ENCODE data around the gene TMCC1. TPM values are rescaled to one million over a fixed set of nuclear protein-coding genes. Genes with fewer than 3 reads are reported as not detected.
"Not testable (repeated sequence)": the region's sequence is repeated elsewhere in the genome, so short reads cannot be mapped to it uniquely, and the experiment has no call there.

The TMCC1 gene
- polyA plus RNA-seq, 5 donors, result 22.1 to 28.1 (median 26.2) TPM

DNA sequence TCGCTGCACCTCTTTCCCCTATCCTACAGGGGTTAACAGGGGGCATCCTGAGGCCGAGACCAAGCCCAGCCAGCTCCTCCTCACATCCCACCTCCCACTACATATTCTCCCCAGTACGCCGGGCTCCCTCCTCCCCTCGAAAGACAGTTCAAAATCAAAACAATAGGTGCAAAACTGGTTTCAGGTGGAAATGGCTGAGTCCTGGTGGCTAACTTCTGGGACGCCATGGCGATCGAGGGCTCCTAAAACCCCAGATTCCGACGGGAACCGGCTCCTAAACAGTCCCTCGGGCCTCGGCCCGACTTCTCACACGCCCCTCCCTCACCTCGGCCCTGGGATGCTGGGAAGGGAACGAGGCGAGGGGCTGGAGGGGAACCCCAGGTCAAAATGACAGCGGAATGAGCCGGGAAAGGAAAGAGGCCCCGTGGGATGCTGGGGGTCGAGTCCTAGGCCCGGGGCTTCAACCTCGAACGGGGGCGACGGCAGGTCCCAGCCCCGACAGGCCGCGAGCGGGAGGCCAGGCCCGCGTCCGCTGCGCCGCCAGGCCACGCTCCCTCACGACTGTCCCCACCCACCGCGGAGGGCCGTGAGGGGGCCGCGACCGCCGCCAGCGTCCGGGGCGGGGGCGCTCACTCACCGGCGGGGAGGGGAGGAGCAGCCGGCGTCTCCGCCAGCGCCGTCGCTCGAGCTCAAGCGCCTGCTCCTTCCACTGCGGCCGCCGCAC, 492 bp downstream of the TMCC1 start:
- peak; percentile 45 to 73 for DNase-seq

DNA sequence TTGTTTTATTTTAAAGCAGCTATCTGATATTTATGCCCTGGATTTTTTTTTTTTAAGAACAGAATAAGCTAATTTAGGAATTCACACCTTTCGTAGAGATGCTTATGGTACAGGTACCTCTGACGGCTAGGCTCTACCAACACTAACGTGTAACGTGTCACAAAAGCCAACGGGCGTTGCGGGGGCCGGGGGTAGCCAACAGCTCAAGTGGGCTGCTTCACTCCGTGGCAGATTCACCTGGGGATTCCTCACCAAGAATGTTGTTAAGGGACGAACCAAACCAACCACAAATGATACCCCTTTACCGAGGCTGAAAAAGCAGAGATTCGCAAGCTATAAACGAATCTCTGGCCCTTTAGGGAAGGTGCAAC, 1.0 kb downstream of the TMCC1 start:
- no peak for DNase-seq

DNA sequence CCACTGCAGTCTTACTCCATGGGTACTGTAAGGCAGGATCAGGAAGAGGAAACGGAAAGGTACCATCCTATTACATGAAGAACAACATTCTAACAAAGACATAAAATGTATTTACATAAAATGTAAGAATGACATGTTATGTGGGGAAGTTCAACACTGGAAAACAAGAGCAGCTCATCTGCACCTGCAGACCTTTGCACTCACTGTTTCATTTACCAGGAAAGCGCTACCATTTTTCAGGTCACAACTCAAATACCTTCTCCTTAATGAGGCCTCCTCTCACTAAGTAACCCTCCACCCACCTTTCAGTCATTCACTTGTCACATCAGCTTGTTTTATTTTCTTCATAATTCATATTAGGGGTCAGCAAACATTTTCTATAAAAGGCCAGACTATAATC, 2.6 kb downstream of the TMCC1 start:
- DNase-seq, result no peak

DNA sequence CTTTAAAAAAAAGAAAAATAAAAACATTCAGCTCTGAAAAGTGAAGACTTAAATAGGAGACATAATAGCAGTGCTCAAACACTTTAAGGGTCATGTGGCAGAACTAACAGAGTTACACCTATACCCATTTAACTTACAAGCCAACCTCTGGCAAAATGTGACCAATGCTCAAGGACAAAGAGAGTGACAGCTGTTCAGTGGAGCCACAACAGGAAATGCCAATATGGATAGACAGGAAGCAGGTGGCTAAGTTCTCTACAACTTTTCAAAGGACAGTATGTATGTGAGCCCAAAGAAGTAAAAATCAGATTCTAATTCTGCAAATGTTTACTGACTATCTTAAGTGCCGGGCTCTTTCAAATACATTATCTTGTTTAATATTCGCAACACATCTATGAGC, 3.4 kb downstream of the TMCC1 start:
- peak in 1 of 2 donors; percentile 15 for DNase-seq

DNA sequence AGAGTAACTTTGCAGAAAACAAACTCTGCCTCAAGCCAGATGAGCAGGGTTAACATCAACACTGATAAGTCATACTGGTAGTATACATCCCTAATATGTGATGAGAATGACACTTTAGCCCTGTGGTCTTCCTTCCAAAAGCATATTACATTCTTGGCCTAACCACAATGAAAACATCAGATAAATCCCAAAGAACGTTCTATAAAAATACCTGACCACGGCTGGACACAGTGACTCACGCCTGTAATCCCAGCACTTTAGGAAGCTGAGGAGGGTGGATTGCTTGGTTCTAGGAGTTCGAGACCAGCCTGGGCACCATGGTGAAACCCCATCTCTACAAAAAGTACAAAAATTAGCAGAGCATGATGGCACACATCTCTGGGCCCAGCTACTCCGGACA, 4.7 kb downstream of the TMCC1 start:
- DNase-seq, result no peak

DNA sequence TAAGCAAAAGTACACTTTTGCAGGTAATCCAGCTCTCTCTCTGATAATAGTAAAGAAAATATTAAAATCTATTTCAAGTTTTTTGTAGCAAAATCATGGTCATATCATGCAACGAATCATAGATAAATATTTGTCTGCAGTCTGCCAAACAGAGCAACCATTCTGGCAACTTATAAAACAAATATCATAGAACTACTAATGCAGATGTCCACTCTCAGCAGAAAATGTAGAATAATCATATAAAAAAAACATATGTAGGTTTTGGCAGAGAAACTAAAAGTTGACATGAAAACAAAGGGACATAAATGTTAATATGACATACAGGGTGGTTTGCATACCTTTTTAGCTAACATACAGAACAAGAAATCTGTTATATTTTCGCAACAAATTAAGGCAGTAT, 12.2 kb downstream of the TMCC1 start:
- DNase-seq, result no peak

DNA sequence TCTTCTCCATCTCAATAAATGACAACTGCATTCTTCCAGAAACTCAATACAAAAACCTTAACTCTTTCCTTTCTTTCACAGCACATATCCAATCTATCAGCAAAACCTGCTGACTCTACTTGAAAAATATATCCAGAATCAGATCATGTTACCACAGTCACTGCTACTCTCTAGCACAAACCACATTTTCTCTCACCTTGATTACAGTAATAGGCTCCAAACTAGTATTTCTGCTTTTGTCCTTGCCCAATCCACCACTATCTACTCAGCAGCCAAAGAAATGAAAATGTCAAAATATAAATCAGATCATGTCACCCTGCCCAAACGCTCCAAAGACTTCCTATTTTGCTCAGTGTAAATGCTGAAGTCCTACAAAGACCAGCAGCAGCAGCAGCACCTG, 15.2 kb downstream of the TMCC1 start:
- DNase-seq, result no peak

DNA sequence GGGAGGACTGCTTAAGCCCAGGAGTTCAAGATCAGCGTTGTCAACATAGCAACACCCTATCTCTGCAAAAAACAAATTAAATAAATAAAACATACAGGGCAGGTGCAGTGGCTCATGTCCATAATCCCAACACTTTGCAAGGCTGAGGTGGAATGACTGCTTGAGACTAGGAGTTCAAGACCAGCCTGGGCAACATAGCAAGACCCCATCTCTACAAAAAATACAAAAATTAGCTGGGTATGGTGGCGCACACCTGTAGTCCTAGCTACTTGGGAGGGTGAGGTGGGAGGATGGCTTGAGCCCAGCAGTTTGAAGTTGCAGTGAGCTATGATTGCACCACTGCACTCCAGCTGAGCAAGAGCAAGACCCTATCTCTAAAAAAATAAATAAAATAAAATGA, 19.0 kb downstream of the TMCC1 start:
- not testable (repeated sequence) for DNase-seq

DNA sequence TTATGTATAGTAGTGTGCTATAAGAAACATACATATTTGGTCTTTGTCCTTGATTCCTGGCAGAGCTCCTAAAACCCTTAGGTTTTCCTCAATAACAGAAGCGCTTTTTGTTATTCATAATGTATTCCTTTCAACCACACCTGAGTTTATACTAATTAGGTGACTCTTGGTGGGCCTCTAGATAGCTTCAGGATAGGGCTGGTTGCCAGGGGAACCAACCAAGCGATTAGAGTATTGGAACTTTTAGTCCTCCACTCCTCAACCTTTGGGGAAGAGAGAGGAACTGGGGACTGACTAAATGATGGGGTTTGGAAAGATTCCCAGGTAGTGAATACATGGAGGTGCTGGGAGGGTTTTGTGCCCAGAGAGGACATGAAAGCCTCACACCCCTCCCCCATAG, 24.6 kb downstream of the TMCC1 start:
- no peak for DNase-seq

DNA sequence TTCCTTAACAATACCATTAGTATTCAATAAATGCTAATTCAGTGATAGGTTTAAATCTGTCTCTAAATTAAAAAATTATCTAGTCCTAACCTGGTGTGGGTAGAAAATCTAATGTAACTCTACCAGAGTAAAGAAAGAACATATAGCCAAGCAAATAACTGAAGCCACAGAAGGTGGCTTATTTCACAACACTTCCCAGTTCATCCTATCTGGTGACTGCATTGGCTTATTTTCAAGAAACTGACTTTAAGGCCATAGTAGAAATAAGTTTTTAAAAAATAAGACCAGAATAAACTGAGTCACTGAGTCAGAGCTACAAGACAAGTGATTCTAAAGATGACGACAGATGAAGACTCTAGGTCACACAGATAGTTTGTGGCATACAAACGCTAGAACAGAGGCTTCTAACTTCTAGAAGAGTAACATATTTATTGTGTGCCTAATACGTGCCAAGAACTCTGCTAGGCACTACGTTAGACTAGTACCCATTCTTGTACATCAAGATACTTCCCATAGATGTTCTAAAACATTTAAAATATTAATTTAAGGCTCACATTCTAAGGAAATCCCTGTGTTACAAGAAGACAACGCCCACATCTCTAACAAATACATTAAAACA, 25.9 kb downstream of the TMCC1 start:
- no peak for DNase-seq

DNA sequence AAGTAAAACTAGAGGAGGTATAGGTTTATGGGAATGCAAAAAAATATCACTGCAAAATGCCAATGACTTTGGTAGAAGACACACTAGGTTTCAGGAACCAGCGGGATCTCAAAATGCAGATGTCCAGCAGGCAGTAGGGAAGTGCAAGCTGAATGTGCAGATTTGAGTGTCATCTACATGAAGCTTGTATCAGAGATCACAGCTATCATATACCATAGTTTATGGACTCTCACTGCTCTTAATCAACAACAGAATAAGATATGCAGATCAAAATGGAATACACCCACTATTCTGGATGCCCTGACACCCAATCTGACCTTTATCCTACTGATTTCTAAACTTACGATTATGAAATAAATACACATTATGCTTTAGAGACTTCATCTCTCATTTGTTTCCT, 27.7 kb downstream of the TMCC1 start:
- DNase-seq, result no peak

DNA sequence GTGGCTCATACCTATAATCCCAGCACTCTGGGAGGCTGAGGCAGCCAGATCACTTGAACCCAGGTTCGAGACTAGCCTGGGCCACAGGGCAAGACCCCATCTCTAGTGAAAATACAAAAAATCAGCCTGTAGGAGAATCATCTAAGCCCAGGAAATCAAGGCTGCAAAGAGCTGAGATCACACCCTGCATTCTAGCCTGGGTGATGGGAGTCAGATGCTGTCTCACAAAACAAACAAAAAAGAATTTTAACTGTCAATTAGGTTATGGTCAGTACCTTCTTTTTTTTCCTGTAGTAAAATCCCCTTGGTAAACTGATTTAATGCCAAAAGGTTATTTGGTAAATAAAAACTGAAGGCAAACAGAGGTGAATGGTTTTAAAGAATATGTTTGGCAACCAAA, 29.0 kb downstream of the TMCC1 start:
- DNase-seq, result no peak

DNA sequence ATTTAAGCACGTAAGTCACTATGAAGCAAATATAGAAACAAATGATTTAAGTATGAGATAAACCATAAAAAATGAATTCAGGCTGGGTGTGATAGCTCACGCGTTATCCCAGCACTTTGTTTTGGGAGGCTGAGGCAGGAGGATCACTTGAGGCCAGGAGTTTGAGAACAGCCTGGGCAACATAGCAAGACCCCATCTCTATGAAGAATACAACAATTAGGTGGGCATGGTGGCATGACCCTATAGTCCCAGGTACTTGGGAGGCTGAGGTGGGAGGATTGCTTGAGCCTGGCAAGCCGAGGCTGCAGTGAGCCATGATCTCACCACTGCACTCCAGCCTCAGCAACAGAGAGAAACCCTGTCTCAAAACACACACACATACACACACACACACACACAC, 34.2 kb downstream of the TMCC1 start:
- no peak for DNase-seq

DNA sequence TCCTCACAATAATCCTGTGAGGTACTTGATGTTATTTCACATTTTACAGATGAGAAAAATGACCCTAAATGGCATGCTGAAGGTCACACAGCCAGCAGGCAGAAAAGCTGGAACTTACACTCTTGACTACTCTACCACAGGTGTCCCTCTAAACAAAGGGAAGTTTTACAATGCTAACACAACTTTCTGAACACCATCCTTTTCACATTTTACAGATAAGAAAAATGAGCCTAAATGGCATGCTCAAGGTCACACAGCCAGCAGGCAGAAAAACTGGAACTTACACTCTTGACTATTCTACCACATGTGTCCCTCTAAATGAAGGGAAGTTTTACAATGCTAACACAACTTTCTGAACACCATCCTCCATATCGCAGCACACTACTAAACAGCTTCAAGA, 35.6 kb downstream of the TMCC1 start:
- no peak for DNase-seq

DNA sequence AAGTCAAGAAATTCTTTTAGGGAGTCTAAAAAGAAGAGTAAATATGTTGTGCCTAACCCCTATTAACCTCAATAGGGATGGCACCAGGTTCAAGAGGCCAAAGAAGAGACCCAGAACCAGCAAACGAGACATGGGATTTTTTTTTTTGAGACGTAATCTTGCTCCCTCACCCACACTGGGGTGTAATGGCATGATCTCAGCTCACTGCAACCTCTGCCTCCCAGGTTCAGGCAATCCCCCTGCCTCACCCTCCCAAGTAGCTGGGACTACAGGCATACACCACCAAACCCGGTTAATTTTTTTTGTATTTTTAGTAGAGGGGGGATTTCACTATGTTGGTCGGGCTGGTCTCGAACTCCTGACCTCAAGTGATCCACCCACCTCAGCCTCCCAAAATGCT, 36.7 kb downstream of the TMCC1 start:
- not testable (repeated sequence) for DNase-seq

DNA sequence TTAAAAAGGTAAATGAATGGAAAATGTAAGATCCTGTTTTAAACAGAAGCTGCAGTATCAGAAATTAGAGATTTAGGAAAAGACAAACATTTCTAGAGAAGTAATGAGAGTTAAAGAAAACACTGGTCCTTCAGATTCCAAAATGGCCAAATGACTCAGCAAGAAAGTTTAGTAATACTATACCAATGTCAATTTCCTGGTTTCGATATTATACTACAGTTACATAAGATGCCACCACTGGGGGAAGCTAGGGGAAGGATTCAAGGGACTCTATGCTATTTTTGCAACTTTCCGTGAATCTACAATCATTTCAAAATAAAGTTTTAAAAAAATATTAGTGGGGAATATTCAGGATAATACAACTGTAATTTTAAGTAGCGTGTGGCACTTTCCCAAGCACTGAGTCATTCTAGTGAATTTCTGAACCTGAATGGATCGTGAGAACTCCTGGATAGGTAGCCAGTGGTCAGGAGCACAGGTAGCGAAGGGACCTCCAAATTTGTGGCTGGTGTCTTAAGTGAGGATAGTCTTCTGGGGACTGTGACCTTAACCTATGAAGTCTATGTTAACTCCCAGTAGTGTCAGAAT, 37.6 kb downstream of the TMCC1 start:
- no peak for DNase-seq

DNA sequence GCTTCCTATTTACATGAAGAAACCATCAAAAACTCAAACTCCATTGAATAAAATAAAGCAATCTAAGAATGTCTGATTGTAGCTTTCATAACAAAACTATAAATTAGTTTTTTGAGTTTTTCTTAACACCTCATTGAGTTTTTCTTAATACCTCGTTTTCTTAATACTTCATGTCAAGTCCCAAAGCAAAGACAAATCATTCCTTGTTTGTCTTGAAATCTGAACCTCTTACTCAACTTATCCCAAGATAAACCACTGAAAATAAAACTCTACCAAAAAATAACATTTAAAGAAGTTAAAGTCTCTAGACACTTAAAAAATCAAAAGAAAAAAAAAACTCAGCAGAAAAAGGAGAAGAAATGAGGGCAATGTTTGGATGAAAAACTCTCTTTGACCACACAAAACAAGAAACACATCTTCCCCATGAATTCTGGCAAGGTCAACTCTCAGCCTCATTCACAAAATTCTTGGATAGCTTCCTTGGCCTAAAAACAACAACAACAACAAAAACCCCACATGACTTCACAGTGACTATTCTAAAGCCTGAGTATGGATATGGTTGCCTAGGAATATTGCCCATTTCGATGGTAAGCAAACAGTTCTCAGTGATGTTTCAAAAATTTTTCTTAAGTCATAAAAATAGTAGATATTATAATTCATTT, 38.2 kb downstream of the TMCC1 start:
- DNase-seq, result peak; percentile 17 to 48

DNA sequence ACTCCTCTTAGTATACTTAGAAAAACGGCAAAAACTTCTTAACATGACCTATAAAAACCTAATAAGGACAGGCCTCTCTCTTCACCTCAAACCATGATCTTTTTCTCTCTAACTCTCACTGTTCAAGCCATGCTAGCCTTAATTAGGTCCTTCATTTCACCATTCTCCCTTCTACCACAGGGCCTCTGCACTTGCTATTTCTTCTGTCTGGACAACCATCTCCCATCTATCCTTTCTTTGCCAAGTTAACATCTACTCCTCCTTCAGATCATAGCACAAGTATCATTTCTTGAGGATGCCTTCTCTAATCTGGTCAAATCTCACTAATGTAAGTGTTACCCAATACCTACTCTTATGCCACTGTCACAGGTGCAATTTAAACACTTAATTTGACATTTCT, 39.1 kb downstream of the TMCC1 start:
- DNase-seq, result no peak

DNA sequence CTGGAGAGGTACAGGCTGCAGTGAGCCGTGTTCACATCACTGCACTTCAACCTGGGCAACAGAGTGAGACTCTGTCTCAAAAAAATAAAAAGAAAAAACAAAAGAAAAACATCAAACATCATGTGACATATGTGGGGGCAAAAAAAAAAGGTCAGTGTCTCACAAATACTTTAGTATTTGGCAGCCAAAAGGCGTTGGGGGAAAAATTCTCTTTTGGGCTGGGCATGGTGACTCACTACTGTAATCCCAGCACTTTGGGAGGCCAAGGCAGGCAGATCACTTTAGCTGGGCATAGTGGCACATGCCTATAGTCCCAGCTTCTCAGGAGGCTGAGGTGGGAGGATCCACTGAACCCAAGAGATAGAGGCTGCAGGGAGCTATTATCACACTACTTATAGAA, 47.6 kb downstream of the TMCC1 start:
- no peak for DNase-seq

DNA sequence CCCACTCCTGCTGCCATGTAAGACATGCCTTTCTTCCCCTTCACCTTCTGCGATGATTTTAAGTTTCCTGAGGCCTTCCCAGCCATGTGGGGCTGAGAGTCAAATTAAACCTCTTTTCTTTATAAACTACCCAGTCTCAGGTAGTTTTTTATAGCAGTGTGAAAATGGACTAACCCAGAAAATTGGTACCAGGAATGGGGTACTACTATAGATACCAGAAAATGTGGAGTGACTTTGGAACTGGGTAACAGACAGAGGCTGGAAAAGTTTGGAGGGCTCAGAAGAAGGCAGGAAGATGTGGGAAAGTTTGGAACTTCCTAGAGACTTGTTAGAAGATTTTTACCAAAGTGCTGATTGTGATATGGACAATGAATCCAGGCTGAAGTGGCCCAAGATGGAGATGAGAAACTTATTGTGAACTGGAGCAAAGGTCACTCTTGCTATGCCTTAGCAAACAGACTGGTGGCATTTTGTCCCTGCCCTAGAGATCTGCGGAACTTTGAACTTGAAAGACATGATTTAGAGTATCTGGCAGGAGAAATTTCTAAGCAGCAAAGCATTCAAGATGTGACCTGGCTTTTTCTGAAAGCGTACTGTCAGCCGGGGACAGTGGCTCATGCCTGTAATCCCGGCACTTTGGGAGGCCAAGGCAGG, 52.7 kb downstream of the TMCC1 start:
- DNase-seq, result no peak

DNA sequence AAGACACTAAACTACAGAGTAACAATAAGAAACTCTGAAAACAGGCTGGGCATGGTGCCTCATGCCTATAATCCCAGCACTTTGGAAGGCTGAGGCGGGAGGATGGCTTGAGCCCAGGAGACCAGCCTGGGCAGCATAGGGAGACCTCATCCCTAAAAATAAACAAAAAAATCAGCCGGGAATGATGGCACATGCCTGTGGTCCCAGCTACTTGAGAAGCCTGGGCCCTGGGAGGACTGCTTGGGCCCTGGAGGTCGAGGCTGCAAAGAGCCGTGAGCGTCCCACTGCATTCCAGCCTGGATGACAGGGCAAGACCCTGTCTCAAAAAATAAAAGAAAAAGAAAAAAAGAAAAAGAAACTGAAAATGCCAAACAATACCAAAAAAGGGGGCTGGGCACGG, 55.4 kb downstream of the TMCC1 start:
- DNase-seq, result no peak

DNA sequence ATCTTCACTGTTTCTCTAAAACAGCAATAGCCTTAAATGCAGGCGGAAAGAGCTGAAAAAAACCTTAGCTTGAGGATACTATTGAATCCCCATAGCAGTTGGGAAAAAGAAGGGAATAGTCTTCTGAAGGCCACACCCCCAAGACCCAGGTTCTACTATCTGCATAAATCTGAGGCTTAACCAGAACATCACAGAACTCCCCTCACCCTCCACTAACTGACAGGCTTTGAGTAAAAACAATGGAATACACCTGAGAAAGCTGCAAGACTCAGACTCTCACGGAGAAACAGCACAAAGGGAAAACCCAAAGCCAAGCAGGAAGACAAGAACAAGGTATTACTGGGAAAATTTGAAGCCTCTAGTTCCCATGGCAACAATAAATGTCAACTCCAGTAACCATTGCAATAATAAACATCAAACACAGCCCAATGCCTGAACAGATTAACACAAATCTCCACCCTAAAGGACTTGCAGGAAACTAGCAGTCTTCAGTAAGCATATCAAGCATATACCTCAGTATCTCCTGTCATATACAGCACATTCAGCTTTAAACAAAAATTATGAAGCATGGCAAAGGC, 56.4 kb downstream of the TMCC1 start:
- DNase-seq, result no peak
